ENCODE measurements around the gene DIRAS1. TPM values are rescaled to one million over a fixed set of nuclear protein-coding genes. Genes with fewer than 3 reads are reported as not detected.

Gene DIRAS1
- total RNA-seq, 1 experiment from 2014 or later: 33.7 TPM

DNA sequence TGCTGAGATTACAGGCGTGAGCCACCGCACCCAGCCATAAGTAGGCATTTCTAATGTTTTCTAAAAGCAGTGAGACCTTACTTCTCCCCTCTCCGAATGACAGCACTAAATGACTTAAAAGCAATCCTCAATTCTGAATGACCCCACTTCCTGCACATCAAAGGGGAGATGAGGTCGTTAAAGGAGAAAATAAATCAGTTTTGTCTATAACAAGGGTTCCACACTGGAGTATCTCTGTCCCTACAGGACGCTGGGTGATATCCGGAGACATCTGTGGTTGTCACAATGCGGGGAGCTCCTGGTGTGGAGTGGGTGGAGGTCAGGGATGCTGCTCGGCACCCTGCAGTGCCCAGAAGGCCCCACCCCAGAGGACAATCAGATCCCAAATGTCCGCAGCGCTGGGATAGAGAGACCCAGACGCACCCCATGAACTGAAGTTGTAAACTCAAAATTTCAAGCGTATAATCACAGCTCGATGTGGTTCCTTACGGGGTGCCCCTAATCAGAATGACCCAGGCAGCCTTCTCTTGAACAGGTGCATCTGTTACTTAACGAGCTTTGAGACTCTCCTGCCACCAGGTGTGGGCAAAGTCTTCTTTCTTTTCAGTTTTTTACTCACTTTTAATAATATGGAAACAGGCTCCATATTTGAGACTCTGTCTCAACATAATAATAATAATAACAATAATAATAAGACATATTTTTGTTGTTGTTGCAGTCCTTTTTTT is 21.6 kb downstream of the DIRAS1 start:
- Histone ChIP-seq H3K4me2 (ENCODE audit: low read length) (no peak overlapping the region), H3K9me2 (ENCODE audit: insufficient read depth) (no peaks in the 10 kb centered on the region), H3K27me3 (ENCODE audit: insufficient read depth, low read length) (no peaks in the 10 kb centered on the region), H3K36me3 (ENCODE audit: control insufficient read depth in 1 of 2, insufficient read depth in 2 of 2, low read length in 2 of 2) (no peaks in the 10 kb centered on the region), H3K9ac (ENCODE audit: low read length) (no peak overlapping the region), H3K9me3 (ENCODE audit: control insufficient read depth in 1 of 2, insufficient read depth in 1 of 2, low read depth in 1 of 2, low read length in 2 of 2) (no peaks in the 10 kb centered on the region), H2AFZ (ENCODE audit: low read depth, low read length, poor library complexity, severe bottlenecking) (no peak overlapping the region), H3K4me1 (ENCODE audit: control insufficient read depth in 1 of 2, insufficient read depth in 2 of 2, low read length in 2 of 2) (peaks cover 4 to 15% of the 10 kb centered on the region in 2 experiments; a peak in 3 of 4 replicates), H3K79me2 (ENCODE audit: insufficient read depth, low read length) (no peaks in the 10 kb centered on the region), H3K27ac (ENCODE audit: low read depth, low read length) (no peak overlapping the region), H3K4me3 (replicated peaks in 1 of 2; ENCODE audit: low read depth in 1 of 2, low read length in 2 of 2) (no peak overlapping the region), H4K20me1 (ENCODE audit: insufficient read depth) (no peaks in the 10 kb centered on the region)
- ATAC-seq (no peak), DNase-seq (ENCODE audit: low read depth, low spot score) (no peak)
- intact Hi-C loops (cut with micrococcal nuclease): no loop called here
- ChIA-PET RAD21 (ENCODE audit: low non-redundant PET in 1 of 2, low total read pairs in 2 of 2, uncharacterized antibody in 2 of 2, unreplicated experiment in 2 of 2) (interaction anchor here in 1 of 2 experiments (0.6 kb wide), 1 partner anchor 145 kb away, joined by 3 read pairs; no protein-coding TSS in a partner anchor), CTCF (no interaction called here), POLR2A (no interaction called here)
- no peak for TF ChIP-seq ZNF274 (IDR thresholded peaks at IDR 0.05; ENCODE audit: low read depth, low read length)
- BruUV-seq (replicated peaks): no TSS peak

DNA sequence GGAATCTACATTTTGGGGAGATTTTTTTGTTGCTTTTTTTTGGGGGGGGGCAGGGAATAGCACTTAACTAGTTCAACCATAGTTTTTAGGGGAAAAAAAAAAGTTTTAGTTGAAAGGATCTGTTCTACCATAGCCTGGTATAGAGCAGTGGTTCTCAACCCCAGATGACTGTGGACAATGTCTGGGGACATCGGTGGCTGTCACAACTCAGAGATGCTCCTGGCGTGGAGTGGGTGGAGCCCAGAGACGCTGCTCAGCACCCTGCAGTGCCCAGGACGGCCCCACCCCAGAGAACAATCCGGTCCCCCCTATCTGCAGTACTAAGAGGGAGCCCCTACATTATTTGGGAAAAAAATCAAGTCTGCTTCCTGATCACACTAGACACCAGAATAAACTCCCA is 27.0 kb downstream of the DIRAS1 start:
- ATAC-seq (no peak), DNase-seq (ENCODE audit: low read depth, low spot score) (no peak)
- Histone ChIP-seq H4K20me1 (ENCODE audit: insufficient read depth) (no peaks in the 10 kb centered on the region), H3K4me2 (ENCODE audit: low read length) (no peak overlapping the region), H3K4me1 (ENCODE audit: control insufficient read depth in 1 of 2, insufficient read depth in 2 of 2, low read length in 2 of 2) (no peaks in the 10 kb centered on the region), H3K27me3 (ENCODE audit: insufficient read depth, low read length) (no peaks in the 10 kb centered on the region), H3K9me2 (ENCODE audit: insufficient read depth) (no peaks in the 10 kb centered on the region), H3K4me3 (replicated peaks in 1 of 2; ENCODE audit: low read depth in 1 of 2, low read length in 2 of 2) (no peak overlapping the region), H3K27ac (ENCODE audit: low read depth, low read length) (no peak overlapping the region), H3K9me3 (ENCODE audit: control insufficient read depth in 1 of 2, insufficient read depth in 1 of 2, low read depth in 1 of 2, low read length in 2 of 2) (no peaks in the 10 kb centered on the region), H3K79me2 (ENCODE audit: insufficient read depth, low read length) (no peaks in the 10 kb centered on the region), H2AFZ (ENCODE audit: low read depth, low read length, poor library complexity, severe bottlenecking) (no peak overlapping the region), H3K36me3 (ENCODE audit: control insufficient read depth in 1 of 2, insufficient read depth in 2 of 2, low read length in 2 of 2) (no peaks in the 10 kb centered on the region), H3K9ac (ENCODE audit: low read length) (no peak overlapping the region)
- CTCF ChIA-PET: no interaction called here
- BruUV-seq (replicated peaks): no TSS peak
- intact Hi-C loops (cut with micrococcal nuclease): no loop called here
- TF ChIP-seq EGR1 (IDR thresholded peaks at IDR 0.05; ENCODE audit: low read depth) (no peak), ZNF274 (IDR thresholded peaks at IDR 0.05; ENCODE audit: low read depth, low read length) (no peak), EZH2phosphoT487 (IDR thresholded peaks at IDR 0.05; ENCODE audit: borderline replicate concordance) (no peak), FOSL1 (IDR thresholded peaks at IDR 0.05; ENCODE audit: low read depth) (no peak)
- POLR2A ChIA-PET: no interaction called here
- RAD21 ChIA-PET (ENCODE audit: low non-redundant PET in 1 of 2, low total read pairs in 2 of 2, uncharacterized antibody in 2 of 2, unreplicated experiment in 2 of 2): no interaction called here
